Fibroblast of skin of right biceps (primary cell): Measurements from ENCODE around the gene MACROD2.

Experiments
- DNase-seq: peaks from one replicate; pipeline ENCODE4 v3.0.0-alpha.2; 2013

The MACROD2 gene

DNA sequence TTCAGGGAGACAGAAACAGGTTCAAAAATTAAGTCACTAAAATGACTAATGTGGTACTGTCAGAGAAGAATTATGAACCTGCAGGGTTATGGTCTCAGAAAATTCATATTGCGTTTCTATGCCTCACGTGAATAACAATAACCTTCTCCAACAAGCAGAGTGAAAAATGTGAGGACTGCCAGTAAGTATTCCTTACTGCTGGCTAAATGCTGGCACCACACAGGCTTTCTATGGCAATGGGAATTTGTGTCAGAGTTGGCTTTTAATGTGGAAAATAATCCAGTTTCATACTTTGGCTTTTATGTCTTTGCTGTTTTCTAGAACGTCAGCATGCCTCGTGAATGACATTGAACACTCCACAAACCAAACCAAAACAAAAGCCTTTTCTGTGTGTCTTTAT, 1922.0 kb downstream of the MACROD2 start:
- no peak for DNase-seq

DNA sequence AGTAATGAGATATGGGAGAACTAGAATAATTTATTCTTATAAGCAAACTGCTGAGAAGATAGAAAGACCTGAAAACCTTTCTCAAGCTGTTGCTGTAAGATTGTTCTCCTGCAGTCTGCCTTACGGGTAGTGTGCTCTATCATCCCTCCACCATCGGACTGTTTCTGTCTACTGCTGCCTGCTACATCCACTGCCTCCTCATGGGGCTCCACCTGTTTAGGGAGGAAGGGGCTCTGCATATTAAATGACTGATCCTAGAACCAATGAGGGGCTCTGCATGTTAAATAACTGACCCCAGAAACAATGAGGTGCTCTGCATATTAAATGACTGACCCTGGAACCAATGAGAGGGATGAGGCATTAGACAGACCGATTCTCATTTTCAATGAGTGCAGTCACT, 1923.3 kb downstream of the MACROD2 start:
- no peak for DNase-seq

DNA sequence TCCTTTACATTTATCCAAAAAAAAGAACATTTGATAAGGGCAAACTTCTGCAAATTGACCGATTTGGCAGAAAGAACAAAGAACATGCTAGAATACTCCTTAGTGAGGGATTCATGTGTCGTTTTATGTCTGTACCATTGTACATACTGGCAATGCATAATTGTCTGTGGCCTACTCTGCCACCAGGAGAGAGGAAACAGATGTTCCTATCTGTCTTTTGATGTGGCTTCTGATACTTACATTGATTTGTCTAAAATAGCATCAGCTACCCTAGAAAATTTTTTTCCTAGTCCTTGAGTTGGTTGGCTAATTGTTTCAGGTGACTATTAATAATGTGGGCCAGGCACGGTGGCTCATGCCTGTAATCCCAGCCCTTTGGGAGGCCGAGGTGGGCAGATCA, 1923.8 kb downstream of the MACROD2 start:
- no peak for DNase-seq

DNA sequence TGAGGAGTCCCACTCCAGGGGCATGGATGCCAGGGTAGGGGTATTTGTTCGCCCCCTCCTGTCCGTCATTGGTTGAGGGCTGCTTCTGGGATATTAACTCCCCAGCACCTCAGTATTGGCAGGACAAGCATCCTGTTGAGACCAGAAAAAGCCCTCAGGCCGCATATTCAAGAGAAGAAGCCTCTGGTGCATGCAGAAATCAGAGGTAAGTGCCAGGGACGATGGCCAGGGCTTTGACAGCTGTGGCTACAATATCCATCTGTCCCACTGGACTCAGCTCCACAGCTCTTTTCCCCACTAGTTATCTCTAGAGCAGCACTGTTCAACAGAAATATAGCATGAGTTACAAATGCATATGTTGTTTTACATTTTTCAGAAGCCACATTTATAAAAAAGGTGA, 1926.6 kb downstream of the MACROD2 start:
- DNase-seq = no peak

DNA sequence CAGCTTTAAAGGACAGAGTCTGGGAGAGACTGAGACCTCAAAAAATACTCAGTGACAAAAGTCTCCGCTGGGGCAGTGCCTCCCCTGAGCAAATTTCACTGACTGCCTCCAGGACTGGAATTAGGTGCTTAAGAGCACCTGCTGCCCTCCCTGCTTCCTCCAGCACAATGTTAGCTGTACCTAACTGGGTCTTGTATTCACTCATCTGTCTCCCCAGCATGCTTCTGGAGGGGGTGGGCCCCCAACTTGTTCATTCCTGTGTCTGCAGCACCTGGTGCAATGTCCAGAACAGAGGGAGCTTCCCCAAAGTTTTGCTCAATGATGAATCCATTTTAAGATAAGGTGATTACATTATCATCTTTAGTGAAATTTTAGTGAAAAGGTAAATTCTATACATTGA, 1927.2 kb downstream of the MACROD2 start:
- no peak for DNase-seq

DNA sequence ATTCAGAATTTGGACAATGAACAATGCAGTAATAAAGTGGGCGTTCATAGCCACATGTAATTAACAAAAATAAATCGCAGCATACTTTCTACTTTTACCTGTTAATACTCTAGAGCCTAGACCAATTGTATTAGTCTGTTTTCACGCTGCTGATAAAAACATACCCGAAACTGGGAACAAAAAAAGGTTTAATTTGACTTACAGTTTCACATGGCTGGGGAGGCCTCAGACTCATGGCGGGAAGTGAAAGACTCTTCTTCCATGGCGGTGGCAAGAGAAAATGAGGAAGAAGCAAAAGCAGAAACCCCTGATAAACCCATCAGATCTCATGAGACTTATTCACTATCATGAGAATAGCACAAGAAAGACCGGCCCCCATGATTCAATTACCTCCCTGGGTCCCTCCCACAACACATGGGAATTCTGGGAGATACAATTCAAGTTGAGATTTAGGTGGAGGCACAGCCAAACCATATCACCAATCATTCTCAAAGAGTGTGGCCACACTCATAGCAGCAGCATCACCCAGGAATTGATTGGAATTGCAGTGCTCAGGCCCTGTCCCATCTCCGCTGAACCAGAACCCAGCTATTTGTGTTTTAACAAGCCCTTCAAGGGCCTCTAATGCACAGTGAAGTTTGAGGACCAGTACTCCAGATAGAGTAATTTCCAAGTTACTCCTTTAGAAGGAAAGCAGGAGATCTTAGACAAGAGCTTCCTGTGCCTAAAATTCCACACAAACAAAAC, 1927.9 kb downstream of the MACROD2 start:
- DNase-seq = no peak

DNA sequence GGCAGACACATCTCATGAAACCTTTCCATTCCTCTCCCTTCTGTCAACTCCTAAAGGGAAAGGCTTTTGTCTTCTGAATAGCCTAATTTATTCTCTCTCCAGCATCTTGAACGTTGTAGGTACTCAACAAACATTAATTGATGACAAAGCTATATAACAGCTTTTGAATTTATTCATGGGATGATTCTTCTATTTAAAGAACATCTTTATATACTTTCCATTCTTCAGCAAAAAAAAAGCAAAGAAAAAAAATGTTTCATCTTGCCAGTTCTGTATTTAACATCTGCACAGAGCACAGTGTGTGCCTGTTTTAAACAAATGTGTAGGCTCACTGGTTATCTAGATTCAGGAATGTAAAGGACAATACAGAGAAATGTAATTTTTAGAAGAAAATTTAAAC, 1929.2 kb downstream of the MACROD2 start:
- DNase-seq = no peak

DNA sequence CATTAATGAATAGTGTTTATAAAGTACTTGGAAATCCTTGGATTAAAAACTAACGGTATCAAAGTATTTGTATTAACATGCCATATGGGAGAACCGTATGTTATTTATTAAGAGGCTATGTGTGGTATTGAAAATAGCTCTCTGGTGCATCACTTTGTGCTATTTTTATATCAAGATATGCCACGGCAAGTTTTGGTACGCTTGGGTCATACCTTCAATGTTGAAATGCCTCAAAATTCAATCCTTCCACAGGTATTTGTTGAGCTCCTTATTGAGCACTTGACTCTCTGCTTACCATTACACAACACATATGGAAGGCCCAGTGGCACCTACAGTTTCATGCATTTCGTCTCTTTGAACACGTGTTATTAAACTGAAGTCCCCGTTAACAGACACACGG, 1930.1 kb downstream of the MACROD2 start:
- peak; percentile 3 for DNase-seq

DNA sequence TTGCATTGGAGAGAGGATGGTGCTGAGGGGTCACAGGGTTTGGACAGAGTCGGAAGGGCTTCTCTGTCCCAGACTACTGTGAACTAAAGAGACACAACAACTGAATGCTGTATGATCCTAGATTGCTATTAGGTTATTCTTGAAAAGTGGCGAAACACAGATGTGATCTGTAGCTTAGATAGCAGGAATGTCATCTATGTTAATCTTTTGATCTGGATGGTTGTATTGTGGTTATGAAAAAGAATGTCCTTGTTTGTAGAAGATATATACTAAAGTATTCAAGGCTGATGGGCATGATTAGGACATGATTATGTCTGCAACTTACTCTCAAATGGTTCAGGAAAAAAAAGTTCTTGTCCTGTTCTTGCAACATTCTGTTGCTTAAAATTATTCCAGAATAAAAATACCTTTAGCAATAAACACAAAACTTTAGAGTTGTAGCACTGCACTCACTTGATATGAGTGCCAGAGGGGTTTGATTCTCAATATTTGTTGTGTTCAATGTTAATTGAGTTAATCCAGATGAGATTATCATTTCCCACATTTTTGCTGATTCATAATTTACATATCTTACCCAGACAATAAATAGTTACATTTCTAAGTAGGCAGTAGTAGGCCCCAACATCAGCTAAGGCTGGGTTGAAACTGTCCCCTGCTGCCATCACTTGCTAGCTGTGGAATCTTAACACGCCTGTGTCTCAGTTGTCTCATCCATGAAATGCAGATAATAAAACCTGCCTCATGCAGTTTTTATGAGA, 1932.8 kb downstream of the MACROD2 start:
- peak; percentile 18 for DNase-seq

DNA sequence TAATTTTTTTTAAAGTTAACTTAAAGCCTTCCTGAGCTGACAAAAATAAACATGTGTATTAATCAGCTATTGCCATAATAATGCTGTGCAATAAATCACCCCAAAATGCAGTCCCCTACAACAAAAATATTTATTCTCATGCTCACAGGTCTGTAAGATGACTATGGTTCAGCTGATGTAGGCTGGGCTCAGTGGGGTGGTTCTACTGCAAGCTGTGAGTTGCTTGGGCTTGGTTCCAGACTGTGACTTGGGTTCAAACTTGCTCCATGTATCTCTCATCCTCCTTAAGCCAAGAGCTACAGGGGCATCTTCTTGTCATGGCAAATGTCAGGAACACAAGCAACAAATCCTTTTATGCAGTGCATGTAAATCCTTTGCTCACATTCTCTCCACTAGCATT, 1933.6 kb downstream of the MACROD2 start:
- DNase-seq = no peak

DNA sequence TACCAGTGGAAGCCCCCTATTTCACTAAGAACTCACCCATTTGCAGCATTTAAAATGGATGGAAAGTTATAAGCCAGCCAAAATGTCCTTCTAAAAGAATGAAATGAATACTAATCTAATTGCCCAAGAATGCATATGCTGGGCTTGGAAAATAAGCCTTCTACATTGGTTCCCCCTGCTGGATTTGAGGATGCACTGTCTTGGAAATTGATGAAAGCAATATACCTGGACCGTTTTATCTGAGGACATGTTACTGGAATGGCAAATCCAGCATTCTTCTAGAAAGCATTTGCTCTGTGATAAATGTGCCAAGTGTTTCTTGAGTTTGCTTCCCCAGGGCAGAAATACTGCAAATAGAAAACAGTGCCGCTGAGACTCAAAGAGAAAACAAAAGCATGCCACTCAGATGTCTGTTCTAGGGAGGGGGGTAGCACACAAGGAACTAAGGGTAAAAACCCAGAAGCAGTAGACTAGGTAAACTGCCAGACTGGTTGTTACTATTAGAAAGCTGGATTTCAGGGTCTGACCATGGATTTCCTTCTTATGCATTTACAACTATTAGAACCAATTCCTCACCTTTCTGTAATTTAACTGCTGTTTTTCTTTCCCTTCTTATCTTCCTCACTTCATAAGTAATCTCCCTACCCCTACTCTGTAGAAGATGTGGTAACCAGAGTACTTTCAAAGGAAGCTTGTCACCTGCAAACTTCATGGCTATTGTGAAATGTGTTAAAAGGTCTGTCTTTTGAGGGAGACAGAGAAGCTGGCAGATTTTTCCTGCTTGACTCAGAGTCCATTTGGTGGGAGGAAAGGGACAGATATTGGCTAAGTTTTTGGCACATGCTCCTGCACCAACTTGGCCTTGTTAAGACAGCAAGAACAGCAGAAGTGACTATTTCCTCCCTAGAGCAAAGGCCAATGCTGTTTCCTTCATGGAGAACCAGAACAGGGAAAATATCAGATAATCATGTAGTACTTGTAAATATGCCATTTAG, 1935.3 kb downstream of the MACROD2 start:
- peak; percentile 56 for DNase-seq

DNA sequence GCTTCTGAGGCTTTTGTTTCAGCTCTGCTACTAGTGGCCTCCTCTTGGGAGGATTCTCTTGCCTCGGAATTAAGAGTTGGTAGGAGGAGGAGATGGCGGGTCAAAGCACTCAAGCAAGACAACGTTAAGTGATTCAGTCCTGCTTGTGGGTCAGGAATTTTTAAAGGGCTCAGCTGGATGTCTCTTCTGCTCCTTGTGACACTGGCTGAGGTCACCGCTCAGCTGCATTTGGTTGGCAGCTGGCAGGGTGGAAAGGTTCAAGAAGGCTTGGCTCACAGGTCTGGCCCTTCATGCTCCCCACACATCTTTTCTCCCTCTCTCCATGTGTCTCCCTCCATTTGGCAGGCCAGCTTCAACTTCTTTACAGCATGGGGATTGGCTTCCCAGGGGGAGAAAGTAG, 1936.6 kb downstream of the MACROD2 start:
- no peak for DNase-seq

DNA sequence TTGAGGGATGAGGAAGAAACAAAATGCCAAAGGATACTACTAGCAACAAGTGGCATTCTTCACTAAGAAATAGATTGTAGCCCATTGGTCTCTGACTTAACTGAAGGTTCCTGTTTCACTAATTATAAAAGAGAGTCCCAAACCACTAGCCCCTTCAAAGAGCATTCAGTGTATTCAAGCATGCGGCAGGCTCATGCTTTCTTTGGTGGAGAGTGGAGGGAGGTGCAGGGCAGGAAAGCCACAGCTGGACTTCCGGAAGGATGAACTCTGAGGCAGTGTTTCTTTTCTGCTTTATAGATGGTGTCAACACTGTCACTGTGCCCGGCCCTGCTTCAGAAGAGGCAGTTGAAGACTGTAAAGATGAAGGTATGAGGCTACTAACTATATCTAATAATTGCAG, 1941.9 kb downstream of the MACROD2 start:
- DNase-seq = no peak

DNA sequence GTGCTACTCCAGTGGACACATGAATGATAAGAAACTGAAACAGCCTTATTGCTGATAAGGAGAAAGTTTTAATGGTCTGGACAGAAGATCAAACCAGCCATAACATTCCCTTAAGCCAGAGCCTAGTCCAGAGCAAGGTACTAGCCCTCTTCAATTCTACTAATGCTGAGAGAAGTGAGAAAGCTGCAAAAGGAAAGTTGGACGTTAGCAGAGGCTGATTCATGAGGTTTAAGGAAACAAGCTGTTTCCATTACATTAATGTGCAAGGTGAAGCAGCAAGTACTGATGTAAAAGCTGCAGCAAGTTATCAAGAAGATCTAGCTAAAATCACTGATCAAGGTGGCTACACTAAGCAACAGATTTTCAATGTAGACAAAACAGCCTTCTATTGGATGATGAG, 1943.5 kb downstream of the MACROD2 start:
- no peak for DNase-seq

DNA sequence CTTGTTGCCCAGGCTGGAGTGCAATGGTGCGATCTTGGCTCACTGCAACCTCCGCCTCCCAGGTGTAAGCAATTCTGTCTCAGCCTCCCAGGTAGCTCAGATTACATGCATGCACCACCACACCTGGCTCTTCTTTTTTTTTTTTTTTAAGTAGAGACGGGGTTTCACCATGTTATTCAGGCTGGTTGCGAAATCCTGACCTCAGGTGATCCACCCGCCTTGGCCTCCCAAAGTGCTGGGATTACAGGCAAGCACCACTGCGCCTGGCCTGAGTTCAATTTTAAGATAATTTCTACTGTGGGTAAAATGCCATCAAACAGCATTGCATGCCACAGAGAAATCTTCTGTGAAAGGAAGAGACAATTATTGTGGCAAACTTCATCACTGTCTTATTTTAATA, 1944.8 kb downstream of the MACROD2 start:
- DNase-seq = no peak

DNA sequence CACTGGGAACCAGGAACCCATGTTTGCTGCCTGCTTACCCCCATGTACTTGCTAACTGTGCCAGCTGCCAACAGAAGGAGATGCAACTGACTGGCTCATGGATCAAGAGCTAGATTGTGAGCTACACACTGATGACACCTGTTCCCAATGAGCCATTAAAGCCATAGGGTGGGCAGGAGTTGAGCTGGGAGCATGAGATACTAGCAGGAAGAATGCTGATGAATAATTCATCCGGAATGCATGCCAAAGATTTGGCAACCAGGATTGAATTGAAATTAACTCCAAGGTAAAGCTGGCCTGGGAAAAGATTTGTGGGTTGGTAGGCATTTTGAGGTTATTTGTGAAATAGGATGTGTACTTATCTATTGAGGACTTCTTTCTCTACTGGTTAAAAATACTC, 1946.8 kb downstream of the MACROD2 start:
- DNase-seq = peak; percentile 23

DNA sequence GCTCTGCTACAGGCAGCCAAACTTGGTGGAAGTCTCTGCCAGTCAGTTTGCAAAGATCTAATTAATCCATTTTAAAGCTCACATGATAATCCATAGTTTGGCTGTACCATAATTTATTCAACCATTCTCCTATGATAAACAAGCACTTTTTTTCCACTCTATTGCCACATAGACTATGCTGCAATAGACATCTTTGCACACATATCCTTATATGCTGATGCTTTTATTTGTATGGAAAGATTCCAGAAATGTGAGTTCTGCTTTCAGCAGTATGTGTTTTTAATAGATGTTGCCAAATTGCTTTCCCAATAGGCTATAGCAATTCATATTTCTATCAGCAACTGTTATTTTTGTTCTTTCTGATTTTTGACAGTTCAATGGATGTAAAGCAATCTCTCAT, 1950.0 kb downstream of the MACROD2 start:
- peak; percentile 3 for DNase-seq

DNA sequence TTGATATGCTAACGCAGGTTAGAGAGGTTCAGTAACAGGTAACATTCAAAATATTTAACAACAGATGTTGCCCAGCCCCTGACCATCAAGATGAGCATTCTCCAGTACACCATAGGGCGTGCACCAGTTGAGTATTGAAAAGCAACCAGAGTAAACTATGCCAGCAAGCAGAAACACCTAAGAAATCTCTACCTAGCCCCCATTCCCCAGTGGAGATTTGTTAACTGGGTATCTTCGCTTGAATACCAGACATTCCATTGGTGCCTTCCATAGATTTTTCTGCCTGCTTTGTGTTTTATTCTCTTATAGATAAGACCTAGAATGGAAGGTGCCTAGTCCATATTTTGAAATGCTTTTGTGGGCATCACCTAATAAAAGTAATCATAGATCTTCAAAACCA, 1954.1 kb downstream of the MACROD2 start:
- no peak for DNase-seq

DNA sequence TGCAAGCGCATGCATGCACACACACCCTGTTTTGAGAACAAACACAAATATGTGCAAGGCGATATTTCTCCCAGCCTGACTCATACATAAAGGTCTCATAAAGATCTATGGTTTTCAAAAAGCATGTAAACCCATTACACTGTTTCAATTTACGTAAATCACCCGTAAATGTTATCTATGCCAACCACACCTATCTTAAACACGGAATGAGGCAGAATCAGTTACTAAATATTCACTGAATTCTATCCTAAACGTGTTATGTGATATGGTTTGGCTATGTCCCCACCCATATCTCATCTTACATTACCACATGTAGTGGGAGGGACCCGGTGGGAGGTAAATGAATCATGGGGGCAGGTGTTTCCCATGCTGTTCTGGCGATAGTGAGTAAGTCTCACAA, 1956.3 kb downstream of the MACROD2 start:
- DNase-seq = no peak

DNA sequence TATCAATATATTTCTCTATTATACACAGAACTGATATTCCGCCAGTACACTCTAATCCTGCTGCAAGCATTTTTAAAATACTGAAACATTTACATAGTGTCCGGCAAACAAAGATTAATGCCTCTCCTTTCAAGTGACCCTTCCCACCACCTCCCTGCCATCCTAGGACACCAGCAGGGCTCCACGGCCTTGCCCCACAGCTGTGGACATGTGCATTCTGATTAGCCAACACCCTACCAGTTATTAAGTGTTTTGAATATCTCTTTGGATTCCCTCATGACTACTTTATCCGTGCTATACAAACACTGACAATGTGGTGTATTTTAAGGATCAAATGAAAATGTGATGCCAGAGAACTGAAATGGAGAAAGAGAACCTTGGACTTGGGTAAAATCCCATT, 1962.8 kb downstream of the MACROD2 start:
- no peak for DNase-seq

DNA sequence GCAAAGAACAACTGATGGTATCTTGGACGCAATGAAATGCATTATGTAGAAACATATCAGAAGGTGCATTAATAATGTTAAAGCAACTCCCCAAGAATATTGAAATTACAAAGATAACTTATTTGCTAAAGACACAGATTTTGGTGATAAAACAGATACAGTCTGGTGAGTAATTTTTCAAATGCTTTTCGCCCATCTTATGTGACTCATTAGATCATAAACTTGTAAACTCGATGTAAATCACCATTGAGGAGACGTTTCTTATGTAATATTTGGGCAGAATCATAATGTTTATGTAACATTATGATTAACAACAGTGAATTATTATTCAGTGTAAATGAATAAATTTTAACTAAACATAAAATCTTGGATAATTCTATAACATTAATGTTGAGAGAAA, 1969.8 kb downstream of the MACROD2 start:
- DNase-seq = no peak

DNA sequence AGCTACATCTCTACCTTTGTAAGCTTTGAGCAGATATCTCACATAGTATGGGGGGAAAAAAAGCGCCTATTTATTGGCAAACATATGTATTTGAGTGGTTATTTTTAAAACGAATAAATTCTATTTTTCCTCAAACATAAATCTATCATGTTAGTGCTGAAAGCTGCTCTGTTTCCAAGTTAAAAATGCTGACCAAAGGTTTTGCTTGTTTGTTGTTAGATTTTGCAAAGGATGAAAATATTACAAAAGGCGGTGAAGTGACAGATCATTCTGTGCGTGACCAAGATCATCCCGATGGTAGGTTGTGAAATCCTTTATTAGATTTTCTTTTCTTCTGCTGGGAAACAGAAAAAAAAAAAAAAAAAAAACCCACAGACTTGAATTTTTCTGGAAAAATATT, 1972.0 kb downstream of the MACROD2 start:
- DNase-seq = no peak

DNA sequence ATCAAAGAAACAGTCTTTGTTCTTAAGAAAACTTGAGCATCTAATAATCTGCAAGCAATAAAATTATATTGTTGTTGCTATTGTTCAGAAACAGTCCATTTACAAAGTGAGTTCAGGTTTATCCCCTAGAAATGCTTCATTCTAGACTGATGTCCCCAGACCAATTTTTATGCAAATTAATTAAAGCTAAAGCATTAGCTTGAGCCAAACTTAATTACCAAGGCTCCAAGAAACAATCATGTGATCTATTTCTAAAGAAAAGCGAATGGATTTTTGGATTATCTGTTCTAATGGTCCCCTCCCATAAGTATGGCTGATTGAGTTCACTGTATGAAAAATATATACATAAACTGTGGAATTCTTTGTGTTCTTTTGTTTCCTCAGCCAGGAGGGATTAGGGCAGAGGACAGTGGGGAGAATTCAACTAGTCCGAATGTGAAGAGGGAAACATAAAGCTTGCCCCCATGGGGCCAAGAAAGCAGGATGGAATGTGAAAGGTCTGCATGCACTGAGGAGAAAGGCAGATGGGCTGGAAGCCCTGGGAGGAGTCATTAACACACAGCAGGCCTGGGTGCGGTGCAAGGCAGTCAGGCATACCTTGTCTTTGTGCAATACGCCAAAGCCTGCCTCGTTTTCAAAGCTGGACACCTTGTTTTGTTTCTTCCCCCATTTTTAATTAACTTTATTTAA, 1980.9 kb downstream of the MACROD2 start:
- DNase-seq = no peak
